Lung microvascular endothelial cell (primary cell): ENCODE measurements around the gene HACE1. TPM values are rescaled to one million over a fixed set of nuclear protein-coding genes. Genes with fewer than 3 reads are reported as not detected.
A peak's percentile ranks its signal among the peaks of the same experiment; 100 is the strongest.
"Not testable (repeated sequence)": the region's sequence is repeated elsewhere in the genome, so short reads cannot be mapped to it uniquely, and the experiment has no call there.

Experiments used
- DNase-seq, 2 donors: peaks; one replicate each; pipeline versions ENCODE4 v3.0.0 to v3.0.0-alpha.2; 2010; ENCODE audit warnings: low read depth in 2 of 2
- total RNA-seq: library from RNA; depleted of rRNA; stranded (reverse); fragments of >200 nt; gene quantifications from 2 replicates; pipeline ENCODE4 v1.2.1, GENCODE V29; 2014

The HACE1 gene
- total RNA-seq, 1 donor from 2014 or later: 11.1 TPM

DNA sequence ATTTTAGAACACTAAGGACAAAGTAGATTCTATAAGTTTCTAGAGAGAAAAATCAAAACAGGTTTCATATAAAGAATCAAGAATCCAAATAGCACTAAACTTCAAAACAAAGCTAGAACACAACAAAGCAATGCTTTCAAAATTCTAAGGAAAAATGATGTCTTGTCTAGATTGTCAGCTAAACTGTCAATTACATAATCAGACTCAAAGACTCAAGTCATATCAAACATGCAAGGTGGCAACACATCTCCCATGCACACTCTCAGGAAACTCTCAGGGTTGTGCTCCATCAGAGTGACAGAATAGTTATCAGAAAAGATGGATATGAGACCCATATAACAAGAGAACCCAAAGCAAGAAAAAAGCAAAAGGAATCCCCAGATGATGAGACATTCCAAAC lies 23.9 kb downstream of the HACE1 start:
- DNase-seq: no peak

DNA sequence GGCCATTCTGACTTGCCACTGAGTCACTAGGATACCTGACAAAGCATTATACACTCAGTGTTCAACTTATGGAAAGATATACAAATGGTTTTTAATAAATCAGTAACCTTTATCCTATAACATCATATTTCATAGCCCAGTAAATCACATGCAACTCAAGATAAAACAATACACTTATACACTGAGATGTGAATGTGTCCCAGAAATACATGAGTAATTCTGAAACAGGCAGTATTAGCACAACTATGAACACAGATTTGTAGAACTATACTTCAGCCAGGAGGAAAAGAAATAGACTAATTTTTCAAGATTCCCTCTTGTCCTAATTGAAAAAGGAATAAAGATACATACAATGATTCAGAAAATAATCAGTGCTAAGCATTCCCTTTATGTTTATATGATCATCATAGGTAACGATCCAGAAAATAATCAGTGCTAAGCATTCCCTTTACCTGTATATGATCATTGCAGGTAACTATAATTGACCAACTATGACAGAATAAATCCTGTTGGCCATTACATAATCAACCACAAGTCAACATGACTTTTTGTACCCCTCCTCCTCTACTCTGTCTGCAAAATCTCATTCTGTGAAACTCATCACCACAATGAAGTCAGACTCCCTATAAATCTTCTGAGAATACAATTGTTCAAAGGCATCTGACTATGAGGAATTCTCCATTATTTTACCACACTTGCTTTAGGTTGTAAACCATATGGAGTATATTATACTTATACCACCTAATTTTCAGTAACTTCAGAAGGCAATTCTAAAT lies 30.3 kb downstream of the HACE1 start:
- DNase-seq: no peak

DNA sequence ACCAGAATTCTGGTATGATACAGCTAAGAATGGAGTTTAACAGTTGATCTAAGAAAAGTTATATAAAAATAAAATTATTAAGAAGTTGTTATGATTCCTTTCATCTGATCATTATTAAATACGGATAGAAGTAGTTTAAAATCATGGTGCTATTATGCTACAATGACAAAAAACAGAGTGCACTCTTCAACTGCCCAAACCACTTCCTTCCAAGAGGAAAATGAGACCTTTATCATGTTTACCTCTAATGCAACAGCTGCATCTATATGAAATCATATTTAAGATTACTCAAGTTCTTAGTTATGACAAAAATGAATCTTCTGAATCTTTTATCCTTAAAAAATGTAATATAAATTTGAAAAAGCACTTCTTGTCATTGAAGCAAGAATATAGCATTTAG lies 31.2 kb downstream of the HACE1 start:
- DNase-seq: no peak

- DNase-seq: not testable (repeated sequence)
Observed at GRCh38 chr6:104820820-104821219, 38.9 kb downstream of the HACE1 start.

- no peak for DNase-seq
Observed at GRCh38 chr6:104816125-104816524, 43.6 kb downstream of the HACE1 start.

DNA sequence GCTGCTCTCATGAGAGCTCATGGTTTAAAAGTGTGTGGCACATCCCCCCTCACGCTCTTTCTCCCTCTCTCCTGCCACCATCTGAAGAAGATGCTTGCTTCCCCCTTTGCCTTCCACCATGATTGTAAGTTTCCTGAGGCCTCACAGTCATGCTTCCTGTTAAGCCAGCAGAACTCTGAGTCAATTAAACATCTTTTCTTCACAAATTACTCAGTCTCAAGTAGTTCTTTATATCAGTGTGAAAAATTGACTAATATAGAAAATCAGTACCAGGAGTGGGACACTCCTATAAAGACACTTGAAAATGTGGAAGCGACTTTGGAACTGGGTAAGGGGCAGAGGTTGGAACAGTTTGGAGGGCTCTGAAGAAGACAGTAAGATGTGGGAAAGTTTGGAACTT lies 45.0 kb downstream of the HACE1 start:
- DNase-seq: no peak

- no peak for DNase-seq
Observed at GRCh38 chr6:104813552-104813951, 46.2 kb downstream of the HACE1 start.

- peak in 1 of 2 donors; percentile 50 for DNase-seq
Observed at GRCh38 chr6:104809116-104809515, 50.6 kb downstream of the HACE1 start.

DNA sequence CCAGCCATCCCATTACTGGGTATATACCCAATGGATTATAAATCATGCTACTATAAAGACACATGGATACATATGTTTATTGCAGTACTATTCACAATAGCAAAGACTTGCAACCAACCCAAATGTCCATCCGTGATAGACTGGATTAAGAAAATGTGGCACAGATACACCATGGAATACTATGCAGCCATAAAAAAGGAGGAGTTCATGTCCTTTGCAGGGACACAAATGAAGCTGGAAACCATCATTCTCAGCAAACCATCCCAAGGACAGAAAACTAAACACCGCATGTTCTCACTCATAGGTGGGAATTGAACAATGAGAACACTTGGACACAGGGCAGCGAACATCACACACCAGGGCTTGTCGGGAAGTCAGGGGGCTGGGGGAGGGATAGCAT lies 54.4 kb downstream of the HACE1 start:
- not testable (repeated sequence) for DNase-seq

- no peak for DNase-seq
Observed at GRCh38 chr6:104799134-104799657, 60.5 kb downstream of the HACE1 start.

- no peak for DNase-seq
Observed at GRCh38 chr6:104796031-104796785, 63.5 kb downstream of the HACE1 start.

DNA sequence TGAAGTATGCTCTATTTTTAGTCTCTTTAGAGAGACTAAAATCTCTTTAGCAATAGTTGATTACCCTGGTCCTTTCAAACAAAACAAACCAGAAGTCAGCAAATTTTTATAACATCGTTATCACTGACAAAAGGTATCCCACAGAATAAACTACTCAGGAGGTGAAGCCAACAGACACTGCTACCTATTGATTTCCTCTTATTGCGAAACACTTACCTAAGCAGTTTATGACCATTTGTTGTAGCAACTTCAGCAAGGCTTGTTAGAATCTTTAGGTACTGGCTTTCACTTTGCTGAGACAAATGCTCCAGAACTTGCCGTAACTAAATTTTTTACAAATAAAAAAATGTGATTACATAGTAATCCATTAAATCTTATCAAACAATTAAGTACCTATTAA lies 64.4 kb downstream of the HACE1 start:
- no peak for DNase-seq

DNA sequence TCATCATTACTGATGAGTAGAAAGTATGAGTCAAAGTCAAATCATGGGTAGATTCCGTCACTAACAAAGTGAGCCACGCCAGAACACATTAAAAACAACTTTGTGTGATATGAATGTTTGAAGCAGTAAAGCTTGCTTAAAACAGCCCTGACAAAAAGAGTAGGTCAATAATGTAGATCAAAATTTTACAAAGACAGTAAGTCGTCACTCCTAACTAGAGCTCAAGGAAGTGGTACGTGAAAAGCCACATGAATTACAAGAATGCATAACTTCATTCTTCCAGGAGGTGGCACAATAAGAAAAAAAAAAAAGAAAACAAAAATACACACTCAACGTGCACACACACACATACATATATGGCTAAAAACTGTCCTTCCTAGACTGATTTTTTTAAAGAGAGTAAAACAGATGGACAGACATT lies 69.9 kb downstream of the HACE1 start:
- peak; percentile 22 to 51 for DNase-seq

DNA sequence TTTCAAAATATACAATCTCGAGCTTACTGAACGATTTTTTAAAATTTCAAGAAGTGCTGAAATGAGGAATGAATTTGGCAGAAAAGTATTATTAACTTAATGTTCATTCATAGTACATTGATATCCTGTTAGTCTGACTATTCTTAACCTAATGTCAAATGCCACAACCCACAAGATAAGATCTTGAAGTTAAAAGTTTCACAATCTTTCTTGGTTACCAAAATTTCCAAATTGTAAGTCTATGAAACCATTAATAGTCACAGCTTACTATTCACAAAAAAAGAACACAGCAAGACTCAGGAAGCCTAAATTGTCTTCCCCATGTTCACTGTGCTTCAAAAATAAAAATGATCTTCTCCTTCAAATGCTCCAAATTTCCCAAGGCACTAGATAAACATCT lies 71.3 kb downstream of the HACE1 start:
- DNase-seq: no peak

- no peak for DNase-seq
Observed at GRCh38 chr6:104787305-104787704, 72.4 kb downstream of the HACE1 start.

DNA sequence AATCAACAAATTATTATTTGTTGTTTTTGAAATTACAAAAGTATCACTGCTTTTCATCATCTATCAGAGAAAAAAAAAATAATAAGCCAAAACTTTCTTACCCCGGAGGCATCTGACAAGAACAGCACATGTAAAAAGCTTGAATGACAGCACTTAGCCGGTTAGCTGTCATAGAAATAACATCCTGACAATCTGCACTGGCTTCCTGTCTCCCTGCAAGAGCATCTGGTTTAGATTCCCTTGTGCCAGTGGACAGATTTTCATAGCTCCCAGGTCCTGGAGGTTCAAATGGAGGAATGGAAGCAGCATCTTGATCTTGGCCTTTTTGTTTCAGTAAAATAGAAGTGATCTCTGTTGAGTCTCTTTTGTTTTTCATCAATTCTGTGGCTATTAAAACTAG lies 74.8 kb downstream of the HACE1 start:
- DNase-seq: peak; percentile 68 to 78

- DNase-seq: peak; percentile 41 to 45
Observed at GRCh38 chr6:104771258-104771832, 88.4 kb downstream of the HACE1 start.

DNA sequence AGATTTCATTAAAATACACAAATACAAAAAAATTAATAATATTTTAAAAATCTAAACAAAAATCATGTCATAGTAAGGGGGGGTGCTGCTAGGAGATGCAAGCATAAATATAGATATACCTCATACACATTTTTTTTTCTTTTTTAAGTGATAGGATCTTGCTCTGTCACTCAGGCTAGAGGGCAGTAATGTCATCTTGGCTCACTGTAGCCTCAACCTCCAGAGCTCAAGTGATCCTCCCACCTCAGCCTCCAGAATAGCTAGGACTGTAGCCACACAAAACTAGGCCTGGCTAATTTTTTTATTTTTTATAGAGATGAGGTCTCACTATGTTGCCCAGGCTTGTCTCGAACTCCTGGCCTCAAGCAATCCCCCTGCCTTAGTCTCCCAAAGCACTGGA lies 90.8 kb downstream of the HACE1 start:
- DNase-seq: no peak

GRCh38 chr6:104766595-104766994 lies 93.1 kb downstream of the HACE1 start:
- DNase-seq: no peak

DNA sequence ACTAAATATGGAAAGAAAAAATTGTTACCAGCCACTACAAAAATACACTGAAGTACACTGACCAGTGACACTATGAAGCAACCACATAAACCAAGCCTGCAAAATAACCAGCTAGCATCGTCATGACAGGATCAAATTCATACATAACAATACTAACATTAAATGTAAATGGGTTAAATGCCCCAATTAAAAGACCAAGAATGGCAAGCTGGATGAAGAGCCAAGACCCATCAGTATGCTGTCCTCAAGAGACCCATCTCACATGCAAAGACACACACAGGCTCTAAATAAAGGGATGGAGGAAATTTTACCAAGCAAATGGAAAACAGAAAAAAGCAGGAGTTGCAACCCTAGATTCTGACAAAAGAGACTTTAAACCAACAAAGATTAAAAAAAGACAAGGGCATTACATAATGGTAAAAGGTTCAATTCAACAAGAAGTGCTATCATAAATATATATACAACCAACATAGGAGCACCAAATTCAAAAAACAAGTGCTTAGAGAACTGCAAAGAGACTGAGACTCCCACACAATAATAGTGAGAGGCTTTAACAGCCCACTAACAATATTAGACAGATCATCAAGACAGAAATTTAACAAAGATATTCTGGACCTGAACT lies 104.8 kb downstream of the HACE1 start:
- peak; percentile 12 to 35 for DNase-seq

DNA sequence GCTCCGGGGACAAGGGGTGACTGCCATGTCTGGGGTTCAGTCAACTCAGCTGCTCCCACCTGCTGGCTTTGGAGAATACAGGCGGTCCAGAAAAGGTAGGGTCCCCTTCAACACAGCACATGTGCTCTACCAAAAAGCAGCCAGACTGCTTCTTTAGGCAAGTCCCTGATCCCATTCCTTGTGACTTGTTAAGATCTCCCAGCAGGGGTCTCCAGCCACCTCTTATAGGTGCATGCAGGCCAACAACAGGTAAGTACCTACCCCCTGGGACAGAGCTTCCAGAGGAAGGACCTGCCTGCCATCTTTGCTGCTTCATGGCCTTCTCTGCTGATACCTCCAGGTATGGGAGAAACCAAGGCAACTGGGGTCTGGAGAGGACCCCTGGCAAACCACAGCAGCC lies 106.5 kb downstream of the HACE1 start:
- no peak for DNase-seq

- no peak for DNase-seq
Observed at GRCh38 chr6:104750449-104750848, 109.3 kb downstream of the HACE1 start.
